ENCODE measurements around the gene CAMK1D.

DNA sequence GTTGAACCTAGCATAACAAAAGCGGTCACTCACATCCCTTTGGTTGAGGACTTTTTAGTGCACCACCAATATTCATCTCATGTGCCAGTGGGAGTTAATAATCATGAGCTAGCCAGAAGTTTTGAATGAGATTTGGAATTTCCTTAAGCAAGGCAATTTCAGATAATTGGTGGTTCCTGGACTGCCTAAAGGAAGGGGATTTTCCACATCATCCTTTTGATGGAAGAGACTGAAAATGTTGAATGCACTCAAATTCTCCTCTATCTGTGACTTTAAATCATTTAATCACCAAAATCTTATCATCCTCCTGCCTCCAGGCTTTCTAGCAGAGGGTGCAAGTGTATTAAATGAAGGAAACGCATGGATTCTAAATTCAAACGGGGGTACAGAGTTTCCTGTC is 391.5 kb downstream of the CAMK1D start:
- TF ChIP-seq, protein P1, sequence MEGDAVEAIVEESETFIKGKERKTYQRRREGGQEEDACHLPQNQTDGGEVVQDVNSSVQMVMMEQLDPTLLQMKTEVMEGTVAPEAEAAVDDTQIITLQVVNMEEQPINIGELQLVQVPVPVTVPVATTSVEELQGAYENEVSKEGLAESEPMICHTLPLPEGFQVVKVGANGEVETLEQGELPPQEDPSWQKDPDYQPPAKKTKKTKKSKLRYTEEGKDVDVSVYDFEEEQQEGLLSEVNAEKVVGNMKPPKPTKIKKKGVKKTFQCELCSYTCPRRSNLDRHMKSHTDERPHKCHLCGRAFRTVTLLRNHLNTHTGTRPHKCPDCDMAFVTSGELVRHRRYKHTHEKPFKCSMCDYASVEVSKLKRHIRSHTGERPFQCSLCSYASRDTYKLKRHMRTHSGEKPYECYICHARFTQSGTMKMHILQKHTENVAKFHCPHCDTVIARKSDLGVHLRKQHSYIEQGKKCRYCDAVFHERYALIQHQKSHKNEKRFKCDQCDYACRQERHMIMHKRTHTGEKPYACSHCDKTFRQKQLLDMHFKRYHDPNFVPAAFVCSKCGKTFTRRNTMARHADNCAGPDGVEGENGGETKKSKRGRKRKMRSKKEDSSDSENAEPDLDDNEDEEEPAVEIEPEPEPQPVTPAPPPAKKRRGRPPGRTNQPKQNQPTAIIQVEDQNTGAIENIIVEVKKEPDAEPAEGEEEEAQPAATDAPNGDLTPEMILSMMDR (conservative IDR thresholded peaks at IDR 0.05 in 1 of 2, IDR thresholded peaks at IDR 0.05 in 1 of 2; ENCODE audit: extremely low read depth in 1 of 2, insufficient read depth in 1 of 2, low read depth in 1 of 2, low read length in 2 of 2): no peak
- TF ChIP-seq EZH2 (IDR thresholded peaks at IDR 0.05; ENCODE audit: borderline replicate concordance, low read length): no peak
